Measurements from ENCODE around the gene PCDH9. TPM values are rescaled to one million over a fixed set of nuclear protein-coding genes. Genes with fewer than 3 reads are reported as not detected.

The PCDH9 gene
- total and polyA plus RNA-seq, 12 donors = 2.9 to 32.0 (median 15.4) TPM

DNA sequence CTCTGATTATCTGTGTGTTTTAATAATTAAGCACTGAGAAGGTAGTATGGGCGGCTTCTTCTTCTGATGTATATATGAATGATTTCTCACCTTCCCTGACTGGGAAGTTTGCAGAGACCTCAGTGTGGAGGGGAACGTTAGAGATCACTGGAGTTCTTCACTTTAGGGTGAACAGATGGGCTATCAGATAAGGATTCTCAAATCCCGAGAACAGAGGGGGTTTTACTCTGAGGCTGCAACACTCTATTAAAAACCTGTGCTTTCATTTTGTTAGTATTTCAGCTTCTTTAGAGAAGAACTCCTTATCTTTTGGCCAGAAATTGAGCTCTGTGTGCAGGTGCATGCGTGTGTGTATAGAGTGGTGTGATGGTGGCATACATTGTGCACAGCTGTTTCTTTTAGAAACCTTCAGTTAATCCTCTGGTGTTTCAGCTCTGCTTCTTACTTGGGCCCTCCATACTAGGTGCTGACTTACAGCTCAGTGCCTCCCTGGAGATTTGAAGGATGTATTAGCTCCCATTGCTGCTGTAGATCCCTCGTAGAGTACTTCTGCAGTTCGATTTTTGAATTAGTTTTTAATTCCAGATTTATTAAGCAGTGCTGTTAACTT lies 45.3 kb upstream of the PCDH9 start:
- Histone ChIP-seq H3K9me3 (no peaks in the 10 kb centered on the region), H3K4me3 (no peak overlapping the region), H3K27ac (no peak overlapping the region), H3K4me1 (no peaks in the 10 kb centered on the region), H3K27me3 (peaks cover 0 to 4% (median 0%) of the 10 kb centered on the region in 7 donors), H3K36me3 (no peaks in the 10 kb centered on the region)
- 58 to 72% methylated on average over 6 of the region's 6 CpGs for WGBS, 2 donors
- TF ChIP-seq, protein P1, sequence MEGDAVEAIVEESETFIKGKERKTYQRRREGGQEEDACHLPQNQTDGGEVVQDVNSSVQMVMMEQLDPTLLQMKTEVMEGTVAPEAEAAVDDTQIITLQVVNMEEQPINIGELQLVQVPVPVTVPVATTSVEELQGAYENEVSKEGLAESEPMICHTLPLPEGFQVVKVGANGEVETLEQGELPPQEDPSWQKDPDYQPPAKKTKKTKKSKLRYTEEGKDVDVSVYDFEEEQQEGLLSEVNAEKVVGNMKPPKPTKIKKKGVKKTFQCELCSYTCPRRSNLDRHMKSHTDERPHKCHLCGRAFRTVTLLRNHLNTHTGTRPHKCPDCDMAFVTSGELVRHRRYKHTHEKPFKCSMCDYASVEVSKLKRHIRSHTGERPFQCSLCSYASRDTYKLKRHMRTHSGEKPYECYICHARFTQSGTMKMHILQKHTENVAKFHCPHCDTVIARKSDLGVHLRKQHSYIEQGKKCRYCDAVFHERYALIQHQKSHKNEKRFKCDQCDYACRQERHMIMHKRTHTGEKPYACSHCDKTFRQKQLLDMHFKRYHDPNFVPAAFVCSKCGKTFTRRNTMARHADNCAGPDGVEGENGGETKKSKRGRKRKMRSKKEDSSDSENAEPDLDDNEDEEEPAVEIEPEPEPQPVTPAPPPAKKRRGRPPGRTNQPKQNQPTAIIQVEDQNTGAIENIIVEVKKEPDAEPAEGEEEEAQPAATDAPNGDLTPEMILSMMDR (IDR thresholded peaks at IDR 0.05) = no peak
- DNase-seq (no peak), ATAC-seq (no peak)
- intact Hi-C loops (cut with DNase I) = no loop called here

- no peak overlapping the region for H3K27ac ChIP-seq
- intact Hi-C loops (cut with DNase I) = no loop called here
- TF ChIP-seq, protein P1 (IDR thresholded peaks at IDR 0.05) = no peak
- H3K36me3 ChIP-seq = no peaks in the 10 kb centered on the region
- no peaks in the 10 kb centered on the region for H3K9me3 ChIP-seq
- ATAC-seq (no peak), DNase-seq (no peak)
- peaks cover 0 to 4% (median 0%) of the 10 kb centered on the region in 7 donors for H3K27me3 ChIP-seq
- H3K4me1 ChIP-seq = no peaks in the 10 kb centered on the region
- no peak overlapping the region for H3K4me3 ChIP-seq
- 83 to 94% methylated on average over 1 of the region's 1 CpG for WGBS, 2 donors
Measured at GRCh38 chr13:67273001-67273400, 42.9 kb upstream of the PCDH9 start.

GRCh38 chr13:67267136-67267535 lies 37.0 kb upstream of the PCDH9 start:
- ATAC-seq (no peak), DNase-seq (no peak)
- H3K4me1 ChIP-seq = no peaks in the 10 kb centered on the region
- H3K36me3 ChIP-seq = no peaks in the 10 kb centered on the region
- intact Hi-C loops (cut with DNase I) = no loop called here
- H3K4me3 ChIP-seq = no peak overlapping the region
- H3K27ac ChIP-seq = no peak overlapping the region
- WGBS, 2 donors = 93 to 95% methylated on average over 4 of the region's 4 CpGs
- TF ChIP-seq, protein P1 (IDR thresholded peaks at IDR 0.05) = no peak
- peaks cover 0 to 10% (median 0%) of the 10 kb centered on the region in 11 donors for H3K9me3 ChIP-seq
- peaks cover 0 to 2% (median 0%) of the 10 kb centered on the region in 7 donors for H3K27me3 ChIP-seq

- TF ChIP-seq, protein P1 (IDR thresholded peaks at IDR 0.05) = no peak
- no peak overlapping the region for H3K4me3 ChIP-seq
- DNase-seq = no peak
- no peaks in the 10 kb centered on the region for H3K9me3 ChIP-seq
- intact Hi-C loops (cut with DNase I) = no loop called here
- no peak for ATAC-seq
- 84 to 90% methylated on average over 5 of the region's 5 CpGs for WGBS, 2 donors
- H3K27me3 ChIP-seq = peaks cover 0 to 2% (median 0%) of the 10 kb centered on the region in 7 donors
- no peaks in the 10 kb centered on the region for H3K36me3 ChIP-seq
- no peak overlapping the region for H3K27ac ChIP-seq
- no peaks in the 10 kb centered on the region for H3K4me1 ChIP-seq
Measured at GRCh38 chr13:67259208-67259607, 29.1 kb upstream of the PCDH9 start.
